Smooth muscle cell (in vitro differentiated cells): ENCODE results near the gene PCP2. TPM values are rescaled to one million over a fixed set of nuclear protein-coding genes. Genes with fewer than 3 reads are reported as not detected.

Experiments used
- DNase-seq: peaks from one replicate; lab custom pipeline; 2025; ENCODE audit not compliant: unreplicated experiment; lab: John Stamatoyannopoulos, UW
- H2AFZ ChIP-seq: fragments of 200-600 bp; sonication (generic); 2 replicates; pipeline ENCODE4 v1.6.0; 2016; ENCODE audit warnings: antibody characterized with exemption, low read depth, mild to moderate bottlenecking
- H3F3A ChIP-seq: fragments of 200-600 bp; sonication (generic); 2 replicates; pipeline ENCODE4 v1.6.0; 2017; ENCODE audit warnings: antibody characterized with exemption, low read depth
- H3K27ac ChIP-seq: fragments of 200-600 bp; sonication (generic); 2 replicates; pipeline ENCODE4 v1.5.1; 2016; ENCODE audit warnings: low read depth, mild to moderate bottlenecking
- H3K27me3 ChIP-seq: fragments of 200-600 bp; sonication (generic); 2 replicates; pipeline ENCODE4 v1.6.1; 2016; ENCODE audit warnings: low read depth, mild to moderate bottlenecking
- H3K36me3 ChIP-seq: fragments of 200-600 bp; sonication (generic); 2 replicates; pipeline ENCODE4 v1.5.1; 2016; ENCODE audit warnings: low read depth
- H3K4me1 ChIP-seq: fragments of 200-600 bp; sonication (generic); 2 replicates; pipeline ENCODE4 v1.5.1; 2016; ENCODE audit warnings: low read depth
- H3K4me2 ChIP-seq: fragments of 200-600 bp; sonication (generic); 2 replicates; pipeline ENCODE4 v1.6.0; 2016; ENCODE audit warnings: mild to moderate bottlenecking
- H3K4me3 ChIP-seq: fragments of 200-600 bp; sonication (generic); 2 replicates; pipeline ENCODE4 v1.5.1; 2016; ENCODE audit warnings: mild to moderate bottlenecking
- H3K79me2 ChIP-seq: fragments of 200-600 bp; sonication (generic); 2 replicates; pipeline ENCODE4 v1.6.0; 2016; ENCODE audit warnings: low read depth, mild to moderate bottlenecking
- H3K9ac ChIP-seq: fragments of 200-600 bp; sonication (generic); 2 replicates; pipeline ENCODE4 v1.6.0; 2016; ENCODE audit warnings: low read depth
- H3K9me3 ChIP-seq: fragments of 200-600 bp; sonication (generic); replicated peaks from 2 replicates; pipeline ENCODE4 v1.5.1; 2016; ENCODE audit warnings: low read depth
- H4K20me1 ChIP-seq: fragments of 200-600 bp; sonication (generic); 2 replicates; pipeline ENCODE4 v1.6.0; 2016; ENCODE audit warnings: low read depth
- WGBS: methylation state at CpG from one replicate; pipeline ENCODE4 v1.1.7; 2016; ENCODE audit warnings: low lambda C conversion rate; 5-methylcytosine and 5-hydroxymethylcytosine counted together
- microRNA-seq: library from miRNA; unstranded; fragments of <30 nt; microRNA quantifications from one replicate; pipeline ENCODE4, GENCODE V29; 2016; ENCODE audit warnings: borderline number of aligned reads
- polyA plus RNA-seq: library from polyadenylated mRNA; unstranded; fragments of >200 nt; fragmentation: Nextera tagmentation; extraction: Ambion mirVana; gene quantifications from 2 replicates; pipeline ENCODE4 v1.2.1, GENCODE V29; 2016
- small RNA-seq: library from RNA; depleted of rRNA; stranded (forward); fragments of <200 nt; gene quantifications from one replicate; pipeline ENCODE3, GENCODE V24; 2014
- total RNA-seq: library from RNA; depleted of rRNA; stranded (reverse); fragments of >200 nt; gene quantifications from 2 replicates; pipeline ENCODE4 v1.2.3, GENCODE V29; 2014
- TF ChIP-seq, protein P1 (sequence below): fragments of 200-600 bp; sonication (generic); IDR thresholded peaks from 2 replicates; pipeline ENCODE4 v1.5.1; 2017; ENCODE audit warnings: borderline replicate concordance, mild to moderate bottlenecking, antibody characterized with exemption; ENCODE audit not compliant: insufficient read depth, poor library complexity, severe bottlenecking

PCP2 gene
- total and polyA plus RNA-seq, 2 experiments from 2014 or later: 0.35 TPM; not detected in 1

DNA sequence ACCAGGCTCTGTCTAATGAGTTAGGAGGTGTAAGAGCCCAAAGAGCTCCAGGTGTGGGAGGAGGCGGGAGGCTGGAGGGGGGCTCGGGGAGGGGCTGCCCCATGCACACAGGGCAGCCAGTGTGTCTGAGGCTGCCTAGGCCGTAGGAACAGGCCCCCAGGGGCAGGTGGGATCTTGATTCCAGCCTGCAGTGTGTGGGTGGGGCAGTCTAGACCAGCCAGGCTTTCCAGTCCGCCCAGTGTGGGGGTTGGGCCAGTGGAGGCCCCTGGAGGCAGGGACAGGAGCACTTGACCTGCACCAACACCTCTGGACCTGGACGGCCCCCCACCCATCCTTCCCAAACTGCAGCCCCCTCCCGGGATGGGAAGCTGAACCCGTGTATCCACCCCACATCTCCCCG, 43.3 kb downstream of the PCP2 start:
- Histone ChIP-seq H3K9me3 (no peaks in the 10 kb centered on the region), H3K4me1 (no peaks in the 10 kb centered on the region), H3K27me3 (peaks cover 21% of the 10 kb centered on the region), H3F3A (no peaks in the 10 kb centered on the region), H3K36me3 (no peaks in the 10 kb centered on the region), H3K4me3 (no peak overlapping the region), H3K79me2 (no peaks in the 10 kb centered on the region), H4K20me1 (no peaks in the 10 kb centered on the region), H3K4me2 (no peak overlapping the region), H3K9ac (no peak overlapping the region), H3K27ac (no peak overlapping the region), H2AFZ (no peak overlapping the region)
- 61% methylated on average over 8 of the region's 8 CpGs for WGBS
- TF ChIP-seq, protein P1, sequence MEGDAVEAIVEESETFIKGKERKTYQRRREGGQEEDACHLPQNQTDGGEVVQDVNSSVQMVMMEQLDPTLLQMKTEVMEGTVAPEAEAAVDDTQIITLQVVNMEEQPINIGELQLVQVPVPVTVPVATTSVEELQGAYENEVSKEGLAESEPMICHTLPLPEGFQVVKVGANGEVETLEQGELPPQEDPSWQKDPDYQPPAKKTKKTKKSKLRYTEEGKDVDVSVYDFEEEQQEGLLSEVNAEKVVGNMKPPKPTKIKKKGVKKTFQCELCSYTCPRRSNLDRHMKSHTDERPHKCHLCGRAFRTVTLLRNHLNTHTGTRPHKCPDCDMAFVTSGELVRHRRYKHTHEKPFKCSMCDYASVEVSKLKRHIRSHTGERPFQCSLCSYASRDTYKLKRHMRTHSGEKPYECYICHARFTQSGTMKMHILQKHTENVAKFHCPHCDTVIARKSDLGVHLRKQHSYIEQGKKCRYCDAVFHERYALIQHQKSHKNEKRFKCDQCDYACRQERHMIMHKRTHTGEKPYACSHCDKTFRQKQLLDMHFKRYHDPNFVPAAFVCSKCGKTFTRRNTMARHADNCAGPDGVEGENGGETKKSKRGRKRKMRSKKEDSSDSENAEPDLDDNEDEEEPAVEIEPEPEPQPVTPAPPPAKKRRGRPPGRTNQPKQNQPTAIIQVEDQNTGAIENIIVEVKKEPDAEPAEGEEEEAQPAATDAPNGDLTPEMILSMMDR: no peak
- DNase-seq: no peak

DNA sequence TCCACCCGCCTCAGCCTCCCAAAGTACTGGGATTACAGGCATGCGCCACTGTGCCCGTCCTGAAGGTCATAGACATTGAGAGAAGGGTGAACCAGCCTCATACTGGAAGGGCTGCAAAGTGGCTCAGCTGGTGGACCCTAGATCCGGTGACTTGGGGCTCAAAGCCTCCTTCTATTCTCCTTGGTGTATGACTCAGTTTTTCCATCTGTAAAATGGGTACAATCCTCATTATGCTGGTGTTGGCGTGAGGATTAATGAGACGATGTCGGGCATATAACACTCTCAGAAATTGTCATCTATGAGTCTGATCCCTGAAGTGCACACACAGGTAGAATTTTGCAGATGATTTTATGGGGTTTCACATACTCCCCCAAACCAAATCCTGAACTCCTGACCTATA, 43.7 kb downstream of the PCP2 start:
- Histone ChIP-seq H3F3A (no peaks in the 10 kb centered on the region), H3K4me2 (no peak overlapping the region), H3K79me2 (no peaks in the 10 kb centered on the region), H3K36me3 (no peaks in the 10 kb centered on the region), H3K9me3 (no peaks in the 10 kb centered on the region), H3K4me1 (no peaks in the 10 kb centered on the region), H3K27me3 (peaks cover 17% of the 10 kb centered on the region), H4K20me1 (no peaks in the 10 kb centered on the region), H3K9ac (no peak overlapping the region), H3K27ac (no peak overlapping the region), H2AFZ (no peak overlapping the region), H3K4me3 (no peak overlapping the region)
- TF ChIP-seq, protein P1: no peak
- 94% methylated on average over 7 of the region's 7 CpGs for WGBS
- DNase-seq: no peak

DNA sequence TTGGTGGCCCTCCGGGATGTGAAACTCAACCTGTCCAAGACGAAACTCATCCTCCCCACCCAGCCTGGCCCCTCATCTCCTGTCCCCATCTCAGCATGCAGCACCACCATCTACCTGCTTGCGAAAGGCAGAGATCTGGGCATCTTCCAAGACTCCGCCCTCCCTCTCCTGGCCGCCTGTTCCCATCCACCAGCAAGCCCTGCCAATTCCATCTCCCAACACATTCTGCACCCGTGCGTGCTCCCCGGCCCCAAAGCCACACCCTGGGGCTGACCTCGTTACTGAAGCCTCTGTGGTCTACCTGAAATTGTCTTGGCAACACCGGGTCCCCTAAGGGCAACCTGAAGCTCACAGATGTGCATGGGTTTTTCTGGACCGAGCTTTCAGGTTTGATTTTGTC, 51.1 kb downstream of the PCP2 start:
- TF ChIP-seq, protein P1: no peak
- no peaks in the 10 kb centered on the region for H3K9me3 ChIP-seq
- H3F3A ChIP-seq: no peaks in the 10 kb centered on the region
- no peak overlapping the region for H3K4me3 ChIP-seq
- no peaks in the 10 kb centered on the region for H4K20me1 ChIP-seq
- H3K9ac ChIP-seq: no peak overlapping the region
- H3K4me2 ChIP-seq: no peak overlapping the region
- no peak overlapping the region for H3K27ac ChIP-seq
- no peaks in the 10 kb centered on the region for H3K36me3 ChIP-seq
- 69% methylated on average over 11 of the region's 11 CpGs for WGBS
- DNase-seq: no peak
- no peak overlapping the region for H2AFZ ChIP-seq
- no peaks in the 10 kb centered on the region for H3K4me1 ChIP-seq
- H3K79me2 ChIP-seq: no peaks in the 10 kb centered on the region
- H3K27me3 ChIP-seq: peaks cover 11% of the 10 kb centered on the region

Small RNA genes lying within 50 kb of the gene (microRNA-seq; reads per million reads assigned to microRNA genes)
- not detected for gene MIR6792

Small RNA genes lying within 50 kb of the gene (small RNA-seq; reads per million reads assigned to genes)
- not detected for gene MIR6792

Other genes with a start within 250 kb of the PCP2 start
- gene PEX11G, start 144.7 kb downstream of the PCP2 start, total RNA-seq: 3.8 TPM in 1 of 2 replicates, not detected in the other
- gene PEX11G, start 144.7 kb downstream of the PCP2 start, polyA plus RNA-seq: 4.3 and 6.4 TPM in 2 replicates
- gene ZNF358, start 117.6 kb downstream of the PCP2 start, total RNA-seq: 47.9 and 67.2 TPM in 2 replicates
- gene ZNF358, start 117.6 kb downstream of the PCP2 start, polyA plus RNA-seq: 34.4 and 40.8 TPM in 2 replicates
- gene MCOLN1, start 111.1 kb downstream of the PCP2 start, total RNA-seq: 5.5 and 9.8 TPM in 2 replicates
- 19.2 and 35.2 TPM in 2 replicates for gene MCOLN1, start 111.1 kb downstream of the PCP2 start, polyA plus RNA-seq
- 40.7 and 55.6 TPM in 2 replicates for gene PNPLA6, start 98.0 kb downstream of the PCP2 start, total RNA-seq
- 22.3 and 40.0 TPM in 2 replicates for gene PNPLA6, start 98.0 kb downstream of the PCP2 start, polyA plus RNA-seq
- gene CAMSAP3, start 37.9 kb downstream of the PCP2 start, total RNA-seq: 1.5 and 1.8 TPM in 2 replicates
- 1.4 and 10.7 TPM in 2 replicates for gene CAMSAP3, start 37.9 kb downstream of the PCP2 start, polyA plus RNA-seq
- 26.9 and 36.3 TPM in 2 replicates for gene XAB2, start 4.2 kb downstream of the PCP2 start, total RNA-seq
- 26.9 and 34.2 TPM in 2 replicates for gene XAB2, start 4.2 kb downstream of the PCP2 start, polyA plus RNA-seq
- gene PET100, start 3.9 kb downstream of the PCP2 start, total RNA-seq: 14.5 and 22.1 TPM in 2 replicates
- gene PET100, start 3.9 kb downstream of the PCP2 start, polyA plus RNA-seq: 354 and 386 TPM in 2 replicates
- gene STXBP2, start 3.4 kb upstream of the PCP2 start, total RNA-seq: 11.6 and 17.8 TPM in 2 replicates
- gene STXBP2, start 3.4 kb upstream of the PCP2 start, polyA plus RNA-seq: 32.7 and 67.2 TPM in 2 replicates
- not detected in 2 replicates for gene RETN, start 35.3 kb upstream of the PCP2 start, total RNA-seq
- not detected in 2 replicates for gene RETN, start 35.3 kb upstream of the PCP2 start, polyA plus RNA-seq
- gene MCEMP1, start 43.4 kb upstream of the PCP2 start, total RNA-seq: not detected in 2 replicates
- not detected in 2 replicates for gene MCEMP1, start 43.4 kb upstream of the PCP2 start, polyA plus RNA-seq
- gene TRAPPC5, start 47.1 kb upstream of the PCP2 start, total RNA-seq: 61.4 and 61.8 TPM in 2 replicates
- gene TRAPPC5, start 47.1 kb upstream of the PCP2 start, polyA plus RNA-seq: 166 and 174 TPM in 2 replicates
- gene FCER2, start 68.4 kb upstream of the PCP2 start, total RNA-seq: not detected in 2 replicates
- gene FCER2, start 68.4 kb upstream of the PCP2 start, polyA plus RNA-seq: not detected in 2 replicates
- gene CLEC4G, start 98.4 kb upstream of the PCP2 start, total RNA-seq: not detected in 2 replicates
- gene CLEC4G, start 98.4 kb upstream of the PCP2 start, polyA plus RNA-seq: not detected in 2 replicates
- gene CD209, start 113.8 kb upstream of the PCP2 start, total RNA-seq: not detected in 2 replicates
- not detected in 2 replicates for gene CD209, start 113.8 kb upstream of the PCP2 start, polyA plus RNA-seq
- not detected in 2 replicates for gene CLEC4M, start 129.5 kb upstream of the PCP2 start, total RNA-seq
- gene CLEC4M, start 129.5 kb upstream of the PCP2 start, polyA plus RNA-seq: not detected in 2 replicates
- gene EVI5L, start 196.5 kb upstream of the PCP2 start, total RNA-seq: 8.8 and 10.9 TPM in 2 replicates
- 15.9 and 21.2 TPM in 2 replicates for gene EVI5L, start 196.5 kb upstream of the PCP2 start, polyA plus RNA-seq
- 0.13 TPM in 1 of 2 replicates, not detected in the other for gene PRR36, start 240.7 kb upstream of the PCP2 start, total RNA-seq
- gene PRR36, start 240.7 kb upstream of the PCP2 start, polyA plus RNA-seq: 0.57 and 2.5 TPM in 2 replicates